HG02973 (cell line): ENCODE results near the gene NAV3.
A peak's percentile ranks its signal among the peaks of the same experiment; 100 is the strongest.

ENCODE experiments used
- ATAC-seq: cut with Tn5 transposase; IDR thresholded peaks from one replicate; pipeline ENCODE4 v1.9.1; 2021; ENCODE audit warnings: moderate library complexity; ENCODE audit not compliant: unreplicated experiment

NAV3 gene

GRCh38 chr12:77830583-77831351, at the start of gene NAV3:
Gene NAV3 (plus strand): TSS chr12:77830894. CDS start chr12:77831462, 568 bp downstream.
- ATAC-seq = no peak

- ATAC-seq = no peak
These were observed 48.7 kb upstream of the NAV3 start for GRCh38 chr12:77782034-77782433.

- no peak for ATAC-seq
These were observed 47.9 kb upstream of the NAV3 start for GRCh38 chr12:77782766-77783165.

GRCh38 chr12:77785211-77785610, 45.5 kb upstream of the NAV3 start:
- ATAC-seq = no peak

GRCh38 chr12:77786675-77787074, 44.0 kb upstream of the NAV3 start:
- no peak for ATAC-seq

GRCh38 chr12:77788231-77789168, 42.2 kb upstream of the NAV3 start:
- no peak for ATAC-seq

GRCh38 chr12:77795699-77796098, 35.0 kb upstream of the NAV3 start:
- no peak for ATAC-seq

GRCh38 chr12:77796775-77797174, 33.9 kb upstream of the NAV3 start:
- ATAC-seq = no peak

- no peak for ATAC-seq
These were observed 30.2 kb upstream of the NAV3 start for GRCh38 chr12:77800501-77800900.

- no peak for ATAC-seq
These were observed 22.2 kb upstream of the NAV3 start for GRCh38 chr12:77808534-77808933.

GRCh38 chr12:77813558-77813957, 17.1 kb upstream of the NAV3 start:
- ATAC-seq = no peak

GRCh38 chr12:77814386-77814785, 16.3 kb upstream of the NAV3 start:
- ATAC-seq = no peak

- peak; percentile 99 for ATAC-seq
These were observed 14.5 kb upstream of the NAV3 start for GRCh38 chr12:77816196-77816595.

- no peak for ATAC-seq
These were observed 13.4 kb upstream of the NAV3 start for GRCh38 chr12:77817276-77817675.

- no peak for ATAC-seq
These were observed 12.3 kb upstream of the NAV3 start for GRCh38 chr12:77818351-77818750.

GRCh38 chr12:77821699-77822203, 8.9 kb upstream of the NAV3 start:
- ATAC-seq = no peak

- no peak for ATAC-seq
These were observed 2.6 kb downstream of the NAV3 start for GRCh38 chr12:77833329-77833728.

- ATAC-seq = no peak
These were observed 3.9 kb downstream of the NAV3 start for GRCh38 chr12:77834618-77835017.

- no peak for ATAC-seq
These were observed 5.3 kb downstream of the NAV3 start for GRCh38 chr12:77835969-77836368.

GRCh38 chr12:77837876-77838291, 7.2 kb downstream of the NAV3 start:
- ATAC-seq = no peak

- no peak for ATAC-seq
These were observed 10.8 kb downstream of the NAV3 start for GRCh38 chr12:77841521-77841920.

- no peak for ATAC-seq
These were observed 11.7 kb downstream of the NAV3 start for GRCh38 chr12:77842430-77842829.
